Right lobe of liver (tissue), 4 donors: ENCODE measurements around the gene ASPRV1.

Experiments used
- POLR2A ChIP-seq: fragments of 450-650 bp; IDR thresholded peaks from one replicate; pipeline ENCODE4 v1.6.1; 2017; ENCODE audit warnings: antibody characterized with exemption, mild to moderate bottlenecking
- TF ChIP-seq, protein P1 (sequence below), 4 donors: fragments of 200-600 bp in 3 of 4; fragments of 450-650 bp in 1 of 4; IDR thresholded peaks; one replicate each; pipeline versions ENCODE4 v1.5.1 to v1.8.0; 2016 to 2022; ENCODE audit warnings: antibody characterized with exemption in 4 of 4, mild to moderate bottlenecking in 2 of 4
- donor health status: DM: no; HTN: no; CAD: no.
- donor health status: DM: no; HTN: no; CAD: no.
- donor health status: DM: no; HTN: yes; CAD: no.

DNA sequence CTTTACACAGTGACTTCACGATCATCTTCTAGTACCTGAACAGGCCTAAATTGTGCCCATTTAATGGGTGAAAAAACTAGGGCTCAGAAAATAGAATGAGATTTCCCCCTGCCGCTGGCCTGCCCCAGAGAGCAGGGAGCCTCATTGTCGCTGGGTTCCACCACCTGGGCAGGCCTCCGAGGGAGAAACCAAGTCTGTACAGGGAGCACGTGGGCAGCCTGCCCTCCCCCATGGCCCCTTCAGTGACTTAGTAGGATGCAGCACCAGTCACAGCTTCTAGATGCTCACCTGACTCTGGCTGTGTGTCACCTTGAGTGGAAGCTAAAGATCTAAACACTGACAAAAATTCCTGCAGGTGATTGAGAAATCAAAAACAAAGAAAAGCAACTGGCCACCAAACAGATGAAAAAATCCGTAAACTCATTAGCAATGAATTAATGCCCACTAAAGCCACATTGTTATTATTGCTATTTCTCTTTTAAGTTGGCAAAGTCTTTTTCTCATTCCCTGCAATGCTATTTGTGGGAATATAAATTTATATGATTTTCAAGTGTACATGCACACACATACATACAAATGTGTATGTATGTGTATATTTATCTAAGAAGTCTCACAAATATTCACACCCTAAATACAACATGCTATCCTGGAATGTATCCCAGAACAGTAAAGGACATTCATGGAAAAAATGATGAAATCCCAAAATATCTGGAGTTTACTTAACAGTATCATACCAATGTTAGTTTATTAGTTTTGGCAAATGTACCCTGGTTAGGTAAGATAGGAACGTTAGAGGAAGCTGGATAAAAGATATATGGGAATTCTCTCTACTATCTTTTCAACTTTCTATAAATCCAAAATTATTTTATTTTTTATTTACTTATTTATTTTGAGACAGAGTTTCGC lies 18.7 kb upstream of the ASPRV1 start:
- TF ChIP-seq, protein P1, sequence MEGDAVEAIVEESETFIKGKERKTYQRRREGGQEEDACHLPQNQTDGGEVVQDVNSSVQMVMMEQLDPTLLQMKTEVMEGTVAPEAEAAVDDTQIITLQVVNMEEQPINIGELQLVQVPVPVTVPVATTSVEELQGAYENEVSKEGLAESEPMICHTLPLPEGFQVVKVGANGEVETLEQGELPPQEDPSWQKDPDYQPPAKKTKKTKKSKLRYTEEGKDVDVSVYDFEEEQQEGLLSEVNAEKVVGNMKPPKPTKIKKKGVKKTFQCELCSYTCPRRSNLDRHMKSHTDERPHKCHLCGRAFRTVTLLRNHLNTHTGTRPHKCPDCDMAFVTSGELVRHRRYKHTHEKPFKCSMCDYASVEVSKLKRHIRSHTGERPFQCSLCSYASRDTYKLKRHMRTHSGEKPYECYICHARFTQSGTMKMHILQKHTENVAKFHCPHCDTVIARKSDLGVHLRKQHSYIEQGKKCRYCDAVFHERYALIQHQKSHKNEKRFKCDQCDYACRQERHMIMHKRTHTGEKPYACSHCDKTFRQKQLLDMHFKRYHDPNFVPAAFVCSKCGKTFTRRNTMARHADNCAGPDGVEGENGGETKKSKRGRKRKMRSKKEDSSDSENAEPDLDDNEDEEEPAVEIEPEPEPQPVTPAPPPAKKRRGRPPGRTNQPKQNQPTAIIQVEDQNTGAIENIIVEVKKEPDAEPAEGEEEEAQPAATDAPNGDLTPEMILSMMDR (IDR thresholded peaks at IDR 0.05), result no peak
- no peak for TF ChIP-seq POLR2A
